Stimulated activated naive CD4-positive, alpha-beta T cell (primary cell): ENCODE data around the gene NPHS1.
"Not testable (repeated sequence)": the region's sequence is repeated elsewhere in the genome, so short reads cannot be mapped to it uniquely, and the experiment has no call there.

Experiments used
- DNase-seq, 6 experiments: peaks; one replicate each; lab custom pipeline; 2025; lab: John Stamatoyannopoulos, UW

The NPHS1 gene, protein sequence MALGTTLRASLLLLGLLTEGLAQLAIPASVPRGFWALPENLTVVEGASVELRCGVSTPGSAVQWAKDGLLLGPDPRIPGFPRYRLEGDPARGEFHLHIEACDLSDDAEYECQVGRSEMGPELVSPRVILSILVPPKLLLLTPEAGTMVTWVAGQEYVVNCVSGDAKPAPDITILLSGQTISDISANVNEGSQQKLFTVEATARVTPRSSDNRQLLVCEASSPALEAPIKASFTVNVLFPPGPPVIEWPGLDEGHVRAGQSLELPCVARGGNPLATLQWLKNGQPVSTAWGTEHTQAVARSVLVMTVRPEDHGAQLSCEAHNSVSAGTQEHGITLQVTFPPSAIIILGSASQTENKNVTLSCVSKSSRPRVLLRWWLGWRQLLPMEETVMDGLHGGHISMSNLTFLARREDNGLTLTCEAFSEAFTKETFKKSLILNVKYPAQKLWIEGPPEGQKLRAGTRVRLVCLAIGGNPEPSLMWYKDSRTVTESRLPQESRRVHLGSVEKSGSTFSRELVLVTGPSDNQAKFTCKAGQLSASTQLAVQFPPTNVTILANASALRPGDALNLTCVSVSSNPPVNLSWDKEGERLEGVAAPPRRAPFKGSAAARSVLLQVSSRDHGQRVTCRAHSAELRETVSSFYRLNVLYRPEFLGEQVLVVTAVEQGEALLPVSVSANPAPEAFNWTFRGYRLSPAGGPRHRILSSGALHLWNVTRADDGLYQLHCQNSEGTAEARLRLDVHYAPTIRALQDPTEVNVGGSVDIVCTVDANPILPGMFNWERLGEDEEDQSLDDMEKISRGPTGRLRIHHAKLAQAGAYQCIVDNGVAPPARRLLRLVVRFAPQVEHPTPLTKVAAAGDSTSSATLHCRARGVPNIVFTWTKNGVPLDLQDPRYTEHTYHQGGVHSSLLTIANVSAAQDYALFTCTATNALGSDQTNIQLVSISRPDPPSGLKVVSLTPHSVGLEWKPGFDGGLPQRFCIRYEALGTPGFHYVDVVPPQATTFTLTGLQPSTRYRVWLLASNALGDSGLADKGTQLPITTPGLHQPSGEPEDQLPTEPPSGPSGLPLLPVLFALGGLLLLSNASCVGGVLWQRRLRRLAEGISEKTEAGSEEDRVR (N-terminal part only)

DNA sequence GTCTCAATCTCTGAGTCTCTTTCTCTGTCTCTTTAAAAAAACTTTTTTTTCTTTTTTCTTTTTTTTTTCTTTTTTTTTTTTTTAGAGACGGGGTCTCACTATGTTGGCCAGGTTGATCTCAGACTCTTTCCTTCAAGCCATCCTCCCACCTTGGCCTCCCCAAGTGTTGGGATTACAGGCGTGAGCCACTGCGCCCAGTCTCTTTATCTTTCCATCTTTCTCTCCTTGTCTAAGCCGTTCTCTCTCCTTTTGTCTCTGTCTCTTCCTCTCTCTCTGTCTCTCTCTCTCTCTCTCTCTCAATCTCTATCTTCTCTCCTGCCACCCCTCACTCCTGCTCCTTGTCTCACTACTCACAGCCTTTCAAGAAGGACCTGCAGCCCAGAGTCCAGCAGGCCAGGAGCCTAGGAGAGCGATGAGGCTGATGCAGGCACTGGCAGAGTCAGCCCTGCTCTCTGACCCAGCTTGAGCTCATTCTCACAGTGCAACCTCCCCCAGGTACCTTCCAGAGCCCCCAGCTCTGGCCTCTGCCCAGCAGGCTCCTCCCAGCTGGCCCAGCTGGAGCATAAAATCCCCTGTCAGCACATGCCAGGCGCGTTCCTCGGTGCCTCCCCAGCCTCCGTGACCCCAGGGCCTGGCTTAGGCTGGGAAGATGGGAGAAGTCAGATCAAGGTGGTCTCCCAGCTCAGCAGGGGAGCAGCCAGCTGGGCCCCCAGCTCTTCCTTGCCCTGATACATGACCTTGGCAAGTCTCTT lies at the start of gene NPHS1:
Gene NPHS1, minus strand, starts transcription at position 476 of the 752 bp plus-strand sequence. CDS start 667 bp downstream, outside the sequence.
- DNase-seq, result no peak

DNA sequence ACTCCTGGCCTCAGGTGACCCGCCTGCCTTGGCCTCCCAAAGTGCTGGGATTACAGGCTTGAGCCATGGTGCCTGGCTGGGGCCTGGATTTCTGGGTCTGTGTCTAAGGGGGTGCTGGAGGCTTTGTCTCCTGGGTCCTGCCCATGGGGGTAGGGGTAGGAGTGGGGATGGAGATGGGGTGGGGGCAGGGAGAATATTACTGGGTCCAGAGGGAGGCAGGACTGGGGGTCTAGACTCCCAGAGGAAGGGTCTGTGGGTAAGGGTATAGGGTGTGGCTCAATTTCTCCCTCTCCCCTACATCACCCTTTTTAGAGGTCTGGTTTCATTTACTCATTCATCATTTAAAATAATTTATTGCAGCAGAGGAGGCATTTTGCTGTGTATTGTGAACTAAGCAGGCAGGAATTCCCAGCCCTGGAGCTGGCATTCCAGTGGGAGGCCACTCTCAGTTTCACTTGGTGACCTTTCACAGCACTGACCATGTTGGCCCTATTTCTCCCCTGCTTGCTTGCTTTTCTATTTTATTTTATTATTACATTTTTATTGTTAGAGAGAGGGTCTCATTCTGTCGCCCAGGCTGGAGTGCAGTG lies 48.8 kb upstream of the NPHS1 start:
- DNase-seq, result no peak

DNA sequence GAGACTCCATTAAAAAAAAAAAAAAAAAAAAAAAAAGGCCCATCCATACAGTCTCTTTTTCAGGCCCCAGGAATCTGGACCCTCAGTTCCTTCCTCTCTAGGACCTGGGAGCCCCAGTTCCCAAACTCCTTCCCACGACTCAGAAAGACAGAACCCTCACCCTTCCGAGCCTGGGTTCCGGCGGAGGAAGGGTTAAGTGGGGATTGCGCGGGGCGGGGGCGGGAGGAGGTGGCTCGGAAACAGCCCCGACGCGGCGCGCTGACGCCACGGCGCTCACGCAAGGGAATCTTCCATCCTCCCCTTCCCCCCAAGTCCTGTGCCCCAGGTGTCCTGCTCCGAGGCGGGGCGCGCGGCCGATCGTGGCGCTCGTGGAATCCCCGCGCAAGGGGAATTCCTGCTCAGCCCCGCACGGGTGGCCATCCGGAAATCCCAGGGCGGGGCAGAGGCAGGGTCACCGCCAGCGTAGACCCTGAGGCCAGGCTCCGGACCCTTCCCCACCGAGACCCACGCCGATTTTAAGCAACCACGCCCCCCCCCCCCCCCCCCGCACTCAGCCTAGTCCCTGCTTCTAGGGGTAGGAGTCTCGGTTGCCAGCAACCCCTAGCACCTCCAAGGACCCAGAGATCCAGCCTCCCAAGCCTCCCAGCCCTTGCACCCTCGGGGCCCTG lies 47.4 kb upstream of the NPHS1 start:
- DNase-seq, result peak; percentile 79 to 90 (median 83)

DNA sequence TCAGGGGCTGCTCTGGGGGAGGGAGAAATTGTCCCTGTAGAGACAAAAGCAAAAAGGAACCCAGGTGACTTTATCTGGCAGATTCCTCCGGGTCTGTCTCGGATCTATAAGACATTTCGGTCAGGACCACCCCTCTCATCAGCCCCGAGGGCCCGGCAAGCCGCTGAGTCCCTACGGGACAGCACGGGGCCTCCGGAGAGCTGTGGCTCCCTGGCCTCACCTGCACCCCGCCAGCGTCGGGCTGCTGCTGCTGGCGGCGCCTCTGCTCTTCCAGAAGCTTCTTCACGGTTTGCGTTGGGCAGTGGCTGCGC lies 46.1 kb upstream of the NPHS1 start:
- DNase-seq, result no peak

DNA sequence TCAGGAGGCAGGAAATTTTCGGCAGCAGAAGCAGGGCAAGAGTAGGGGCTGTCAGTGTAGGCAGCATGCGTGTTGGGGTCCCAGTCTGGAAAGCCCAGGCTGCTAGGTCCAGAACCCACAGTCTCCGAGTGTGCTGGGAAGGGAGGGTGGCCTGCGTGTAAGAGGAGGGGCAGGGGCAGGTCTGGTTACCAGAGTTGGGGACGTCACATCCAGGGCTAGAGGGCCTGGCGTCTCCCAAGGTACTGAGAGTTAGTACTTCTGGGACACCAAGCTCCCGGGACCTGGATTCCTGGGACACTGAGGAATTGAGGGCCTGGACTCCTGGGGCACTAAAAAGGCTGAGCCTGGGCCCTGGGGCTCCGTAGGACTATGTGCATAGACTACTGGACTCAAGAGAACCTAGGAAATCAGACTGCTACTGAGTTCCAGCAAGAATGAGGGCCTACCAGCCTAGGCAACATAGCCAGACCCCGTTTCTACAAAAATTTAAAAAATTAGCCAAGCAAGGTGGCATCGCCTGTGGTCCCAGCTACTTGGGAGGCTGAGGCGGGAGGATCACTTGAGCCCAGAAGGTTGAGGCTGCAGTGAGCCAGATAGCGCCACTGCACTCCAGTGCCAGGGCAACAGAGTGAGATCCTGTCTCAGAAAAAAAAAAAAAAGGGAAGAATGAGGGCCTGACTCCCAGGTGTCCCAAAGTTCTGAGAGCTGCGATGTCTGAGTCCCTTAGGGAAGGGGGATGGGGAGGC lies 45.6 kb upstream of the NPHS1 start:
- no peak for DNase-seq

DNA sequence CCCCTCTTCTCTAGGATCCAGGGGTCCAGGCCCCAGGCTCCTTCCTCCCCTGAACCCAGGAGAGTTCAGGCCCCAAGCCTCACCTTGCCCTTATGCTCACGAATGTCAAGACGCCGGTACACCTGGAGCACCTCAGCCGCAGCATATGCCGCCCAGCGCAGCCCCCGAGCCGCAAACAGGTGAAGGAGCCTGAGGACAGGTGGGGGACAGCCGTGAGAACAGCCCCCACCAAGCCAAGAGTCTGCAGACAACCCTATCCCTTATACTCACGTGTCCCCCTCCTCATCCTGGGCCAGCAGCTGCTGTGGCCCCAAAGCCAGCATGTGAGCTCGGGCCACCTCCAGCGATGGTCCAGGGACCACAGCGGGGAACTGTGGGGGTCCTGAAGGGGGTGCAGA lies 44.3 kb upstream of the NPHS1 start:
- DNase-seq, result no peak

DNA sequence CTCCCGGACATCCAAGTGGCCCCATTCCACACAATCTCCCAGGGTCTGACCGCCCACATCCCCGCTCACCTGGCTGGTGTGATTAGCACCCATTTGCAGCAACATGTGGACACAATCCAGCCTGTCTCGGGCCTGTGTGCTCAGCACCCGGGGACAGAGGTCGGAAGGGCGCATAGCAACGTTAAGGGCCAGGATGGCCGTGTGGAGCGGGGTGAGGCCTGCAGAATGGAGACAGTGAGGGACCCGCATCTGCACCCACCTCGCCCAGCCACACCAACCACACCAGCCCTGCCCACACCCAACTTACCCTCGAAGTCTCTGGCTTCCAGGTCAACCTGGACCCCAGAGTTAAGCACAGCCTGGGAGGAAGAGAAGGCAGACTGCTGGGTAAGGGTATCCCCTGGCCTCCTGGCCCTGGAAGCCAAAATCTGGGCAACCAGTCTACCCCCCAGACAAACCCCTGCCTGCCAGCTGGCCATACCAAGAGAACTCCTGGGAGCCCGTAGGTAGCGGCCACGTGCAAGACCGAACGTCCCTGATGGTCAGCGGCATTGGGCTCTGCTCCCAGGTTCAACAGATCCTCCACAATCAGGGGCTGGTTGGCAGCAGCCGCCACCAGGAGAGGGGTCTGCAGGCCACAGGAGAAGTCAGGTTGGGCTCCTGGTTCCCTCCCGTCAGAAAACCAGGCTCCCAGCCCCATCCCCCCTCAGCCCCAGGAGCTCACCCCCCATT lies 43.8 kb upstream of the NPHS1 start:
- DNase-seq, result no peak

DNA sequence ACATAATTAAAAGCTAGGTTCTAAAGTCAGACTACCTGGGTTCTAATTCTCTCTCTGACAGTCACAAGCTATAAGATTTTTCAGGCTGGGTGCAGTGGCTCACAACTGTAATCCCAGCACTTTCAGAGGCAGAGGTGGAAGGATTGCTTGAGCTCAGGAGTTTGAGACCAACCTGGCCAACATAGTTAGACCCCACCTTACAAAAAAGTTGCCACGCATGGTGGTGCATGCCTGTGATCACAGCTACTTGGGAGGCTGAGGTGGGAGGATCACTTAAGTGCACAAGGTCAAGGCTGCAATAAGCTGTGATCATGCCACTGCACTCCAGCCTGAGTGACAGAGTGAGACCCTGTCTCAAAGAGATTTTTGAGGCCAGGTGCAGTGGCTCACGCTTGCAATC lies 42.0 kb upstream of the NPHS1 start:
- no peak for DNase-seq

DNA sequence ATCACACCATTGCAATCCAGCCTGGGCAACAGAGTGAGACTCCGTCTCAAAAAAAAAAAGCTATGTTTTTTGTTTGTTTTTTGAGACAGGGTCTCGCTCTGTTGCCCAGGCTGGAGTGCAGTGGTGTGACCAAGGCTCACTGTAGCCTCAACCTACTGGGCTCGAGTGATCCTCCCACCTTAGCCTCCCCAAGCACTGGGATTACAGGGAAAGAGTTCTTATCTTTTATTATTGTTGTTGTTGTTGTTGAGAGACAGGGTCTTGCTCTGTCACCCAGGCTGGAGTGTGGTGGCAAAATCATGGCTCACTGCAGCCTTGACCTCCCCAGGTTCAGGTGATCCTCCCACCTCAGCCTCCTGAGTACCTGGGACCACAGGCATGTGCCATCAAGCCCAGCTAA lies 39.5 kb upstream of the NPHS1 start:
- DNase-seq, result not testable (repeated sequence)

DNA sequence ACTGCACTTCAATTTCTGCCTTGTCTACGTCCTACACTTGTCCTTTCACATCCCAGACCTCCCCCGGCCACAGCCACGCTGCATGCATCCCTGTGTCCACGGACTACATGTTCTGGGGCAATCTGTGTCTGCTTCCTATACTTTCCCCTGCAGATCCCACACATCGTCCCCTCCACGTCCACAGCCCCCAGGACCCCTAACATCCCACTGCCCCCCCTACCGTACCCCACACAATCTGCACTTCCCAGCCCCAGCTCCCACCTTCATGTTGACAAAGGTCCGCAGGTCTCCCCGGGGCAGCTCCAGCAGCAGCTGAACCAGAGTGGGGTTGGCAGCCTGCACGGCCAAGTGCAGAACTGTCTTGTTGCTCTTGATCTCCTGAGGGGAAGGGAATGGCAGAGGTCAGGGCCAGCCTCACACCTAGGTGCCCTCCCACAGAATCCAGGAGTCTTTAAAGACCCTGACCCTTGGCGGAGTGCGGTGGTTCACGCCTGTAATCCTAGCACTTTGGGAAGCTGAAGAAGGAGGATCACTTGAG lies 37.9 kb upstream of the NPHS1 start:
- no peak for DNase-seq

DNA sequence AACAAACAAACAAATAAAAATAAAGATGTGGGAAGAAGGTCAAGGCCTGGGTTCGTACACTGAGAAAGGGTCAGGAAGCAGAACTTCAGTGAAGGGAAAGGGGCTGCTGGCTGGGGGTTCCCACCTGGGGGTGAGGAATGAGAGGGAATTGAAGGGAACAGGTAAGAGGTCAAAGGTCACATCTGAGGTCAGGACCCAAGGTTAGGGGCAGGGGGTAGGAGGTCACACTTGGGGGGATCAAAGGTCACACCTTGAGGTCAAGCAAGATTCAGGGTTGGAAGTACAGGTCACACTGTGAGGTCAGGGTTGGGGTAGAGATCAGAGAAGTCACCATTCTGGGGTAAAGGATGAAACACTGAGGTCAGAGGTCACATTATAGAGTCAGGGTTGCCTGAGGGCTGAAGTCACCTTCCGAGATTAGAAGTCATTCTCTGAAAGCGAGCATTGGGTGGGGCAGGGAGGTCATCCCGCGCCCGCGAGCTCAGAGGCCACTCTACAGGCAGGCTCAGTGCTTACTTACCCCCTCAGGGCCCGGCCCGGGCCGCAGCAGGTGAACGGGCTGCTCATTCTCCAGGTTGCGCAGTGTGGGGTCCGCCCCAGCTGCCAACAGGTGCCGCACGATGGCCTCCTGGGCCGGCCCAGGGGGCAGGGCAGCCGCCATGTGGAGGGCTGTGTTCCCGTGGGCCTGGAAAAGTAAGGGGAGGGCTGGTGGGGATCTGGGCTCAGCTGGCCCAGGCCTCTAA lies 37.2 kb upstream of the NPHS1 start:
- DNase-seq, result no peak

DNA sequence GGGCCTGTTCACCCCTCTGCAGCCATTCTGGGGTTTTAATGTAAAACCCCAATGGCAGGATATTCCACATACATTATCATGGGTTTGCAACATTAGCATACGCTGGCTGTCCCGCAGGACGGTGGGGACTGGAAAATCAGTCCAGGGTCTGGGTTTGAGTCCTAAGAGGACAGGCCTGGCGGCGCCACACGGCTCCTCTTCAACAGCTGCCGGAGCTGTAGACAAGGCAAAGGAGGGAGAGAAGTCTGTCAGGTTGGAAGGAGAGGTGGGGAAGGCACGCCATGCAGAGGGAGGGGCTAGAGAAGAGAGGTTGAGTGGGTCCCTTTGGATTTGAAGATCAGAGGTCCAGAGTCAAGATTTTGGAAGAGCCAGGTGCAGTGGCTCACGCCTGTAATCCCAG lies 36.1 kb upstream of the NPHS1 start:
- DNase-seq, result no peak

DNA sequence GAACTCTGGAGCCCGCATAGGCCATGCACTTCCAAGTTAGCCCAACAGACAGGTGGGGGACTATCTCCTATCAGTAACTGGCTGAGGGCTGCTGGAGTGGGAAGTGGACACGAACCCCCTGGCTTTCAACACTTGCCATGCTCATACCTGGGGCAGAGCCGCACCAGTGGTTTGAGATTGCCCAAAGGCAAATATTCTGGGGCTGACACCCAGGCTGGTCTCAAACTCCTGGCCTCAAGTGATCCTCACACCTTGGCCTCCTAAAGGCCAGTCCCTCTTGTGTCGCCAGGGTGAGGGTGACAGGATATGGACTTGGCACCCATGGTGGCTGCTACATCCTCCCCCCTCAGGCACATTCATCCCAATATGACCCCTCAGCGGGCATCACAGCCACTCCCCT lies 34.9 kb upstream of the NPHS1 start:
- DNase-seq, result no peak

DNA sequence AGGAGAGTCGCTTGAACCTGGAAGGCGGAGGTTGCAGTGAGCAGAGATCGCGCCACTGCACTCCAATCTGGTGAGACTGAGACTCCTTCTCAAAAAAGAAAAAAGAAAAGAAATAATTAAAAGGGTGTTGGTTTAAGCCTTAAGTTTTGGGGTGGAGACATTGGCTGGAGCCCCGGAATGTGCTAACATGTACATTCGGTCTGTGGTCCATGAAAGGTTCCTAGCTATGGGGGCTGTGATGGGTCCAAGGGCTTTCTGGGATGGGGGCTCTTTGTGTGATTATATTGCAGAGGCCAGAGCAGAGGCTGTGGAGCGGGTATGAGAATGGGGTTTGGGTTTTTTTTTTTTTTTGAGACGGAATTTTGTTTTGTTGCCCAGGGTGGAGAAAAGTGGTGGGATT lies 33.6 kb upstream of the NPHS1 start:
- DNase-seq, result no peak

DNA sequence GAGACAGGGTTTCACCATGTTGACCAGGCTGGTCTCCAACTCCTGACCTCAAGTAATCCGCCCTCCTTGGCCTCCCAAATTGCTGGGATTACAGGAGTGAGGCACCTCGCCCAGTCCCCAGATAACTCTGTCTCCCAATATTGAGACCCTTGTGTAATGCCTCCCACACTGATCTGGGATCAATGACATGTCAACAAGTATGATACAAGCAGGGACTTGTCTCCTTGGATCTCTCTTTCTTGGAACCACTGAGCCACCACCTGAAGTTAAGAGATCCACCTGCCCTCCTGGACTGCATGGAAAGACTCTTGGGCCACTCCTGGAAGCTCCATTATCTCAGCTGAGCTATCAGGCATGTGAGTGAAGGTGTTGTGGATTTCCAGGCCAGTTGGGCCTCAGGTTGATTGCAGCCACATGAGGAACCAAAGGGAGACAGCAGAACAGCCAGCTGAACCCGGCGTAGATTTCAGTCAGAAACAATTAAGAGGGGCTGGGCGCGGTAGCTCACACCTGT lies 33.0 kb upstream of the NPHS1 start:
- no peak for DNase-seq

DNA sequence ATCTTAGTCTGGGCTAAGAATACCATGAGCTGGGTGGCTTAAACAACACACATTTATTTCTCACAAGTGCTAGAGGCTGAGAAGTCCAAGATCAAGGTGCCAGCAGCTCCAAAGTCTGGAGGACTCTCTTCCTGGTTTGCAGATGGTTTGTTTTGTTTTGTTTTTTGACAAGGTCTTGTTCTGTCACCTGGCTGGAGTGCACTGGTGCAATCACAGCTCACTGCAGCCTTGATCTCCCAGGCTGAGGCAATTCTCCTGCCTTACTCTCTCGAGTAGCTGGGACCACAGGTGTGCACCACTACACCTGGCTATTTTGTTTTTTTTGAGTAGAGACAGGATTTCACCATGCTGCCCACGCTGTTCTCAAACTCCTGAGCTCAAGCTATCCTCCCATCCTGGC lies 31.6 kb upstream of the NPHS1 start:
- DNase-seq, result no peak

DNA sequence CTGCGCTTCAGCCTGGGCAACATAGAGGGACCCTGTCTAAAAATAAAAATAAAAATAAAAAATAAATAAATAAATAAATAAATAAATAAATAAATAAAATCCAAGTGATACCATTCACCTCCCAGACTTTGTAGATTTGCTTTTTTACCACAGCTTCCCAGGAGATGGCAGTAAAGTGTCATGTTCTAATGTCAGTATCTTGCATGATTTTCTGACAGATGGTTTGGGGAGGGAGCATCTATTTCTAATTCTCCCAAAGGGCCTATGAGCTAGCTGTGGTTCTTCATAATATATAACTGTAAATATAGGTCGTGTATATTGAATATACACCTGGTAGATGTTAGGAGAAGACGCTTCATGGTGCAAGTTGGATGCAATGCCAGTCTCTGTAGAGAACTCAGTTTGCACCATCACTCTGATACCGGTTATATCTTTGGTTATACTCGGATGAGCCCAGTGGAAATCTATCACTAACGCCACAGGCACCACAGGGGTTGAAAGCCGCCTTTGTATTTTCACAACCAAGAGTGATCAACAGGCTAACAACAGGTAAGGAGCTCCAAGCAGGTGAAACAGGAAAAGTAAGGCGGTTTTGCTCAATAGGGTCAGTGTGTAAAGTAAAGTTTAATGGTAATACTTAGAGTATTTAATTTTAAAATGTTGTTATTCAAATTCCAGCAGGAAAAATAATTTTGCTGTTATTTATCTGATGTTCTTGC lies 30.0 kb upstream of the NPHS1 start:
- DNase-seq, result peak in 5 of 6 experiments; percentile 8 to 80 (median 57)
